Activated naive CD8-positive, alpha-beta T cell treated with anti-CD3 and anti-CD28 coated beads, Interleukin-2, amount 10 ng/mL, durations not matched to agents 7 days and 5 days (primary cell): ENCODE data around the gene A1BG. TPM values are rescaled to one million over a fixed set of nuclear protein-coding genes. Genes with fewer than 3 reads are reported as not detected.

Source experiments
- ATAC-seq: fragments of 150-1000 bp; cut with Tn5 transposase; one replicate; pipeline ENCODE4 v1.10.0; 2021; ENCODE audit warnings: low read depth, moderate library complexity
- POLR2A ChIA-PET: fragments of 350-600 bp; sonication (Branson Sonifier 250); formaldehyde crosslinking; loops from one replicate; lab custom pipeline; 2021; ENCODE audit warnings: antibody characterized with exemption; lab: Charles Lee
- DNase-seq: peaks from one replicate; pipeline ENCODE4 v3.0.0; 2021
- H3K27ac Mint-ChIP-seq: one replicate; pipeline ENCODE4 v1.8.0; 2022; ENCODE audit warnings: mild to moderate bottlenecking, mixed read lengths
- H3K27me3 Mint-ChIP-seq: one replicate; pipeline ENCODE4 v1.8.0; 2022; ENCODE audit warnings: mild to moderate bottlenecking, moderate library complexity, mixed read lengths
- H3K36me3 Mint-ChIP-seq: one replicate; pipeline ENCODE4 v1.8.0; 2021; ENCODE audit warnings: mild to moderate bottlenecking, mixed read lengths
- H3K4me1 Mint-ChIP-seq: one replicate; pipeline ENCODE4 v1.8.0; 2021; ENCODE audit warnings: mixed read lengths
- H3K4me3 Mint-ChIP-seq: one replicate; pipeline ENCODE4 v1.8.0; 2022; ENCODE audit warnings: mild to moderate bottlenecking, moderate library complexity, mixed read lengths
- H3K9me3 Mint-ChIP-seq: one replicate; pipeline ENCODE4 v1.8.0; 2021; ENCODE audit warnings: mixed read lengths
- total RNA-seq, 2 experiments: library from RNA; stranded (reverse); gene quantifications; one replicate each; pipeline ENCODE4 v1.2.3, GENCODE V29; 2021

The A1BG gene
- total RNA-seq, 2 experiments from 2014 or later = 21.0 to 22.8 TPM

DNA sequence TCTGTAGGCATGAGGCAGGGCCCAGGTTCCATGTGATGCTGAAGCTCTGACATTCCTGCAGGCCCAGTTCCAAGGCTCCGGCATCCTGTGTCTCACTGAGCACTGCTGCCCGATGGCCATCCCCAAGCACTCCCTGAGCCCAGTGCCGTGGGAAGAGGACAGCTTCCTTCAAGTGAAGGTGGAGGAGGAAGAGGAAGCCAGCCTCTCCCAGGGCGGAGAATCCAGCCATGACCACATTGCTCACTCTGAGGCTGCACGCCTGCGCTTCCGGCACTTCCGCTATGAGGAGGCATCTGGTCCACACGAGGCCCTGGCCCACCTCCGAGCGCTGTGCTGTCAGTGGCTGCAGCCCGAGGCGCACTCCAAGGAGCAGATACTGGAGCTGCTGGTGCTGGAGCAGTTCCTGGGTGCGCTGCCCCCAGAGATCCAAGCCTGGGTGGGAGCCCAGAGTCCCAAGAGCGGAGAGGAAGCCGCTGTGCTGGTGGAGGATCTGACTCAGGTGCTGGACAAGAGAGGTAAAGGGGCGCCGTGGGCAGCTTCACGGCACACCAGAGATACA is 18.5 kb downstream of the A1BG start:
- Mint-ChIP-seq H3K4me3 (no peak overlapping the region), H3K36me3 (peaks cover 30% of the 10 kb centered on the region), H3K9me3 (no peaks in the 10 kb centered on the region), H3K4me1 (peaks cover 9% of the 10 kb centered on the region), H3K27ac (no peak overlapping the region), H3K27me3 (no peaks in the 10 kb centered on the region)
- ATAC-seq (no peak), DNase-seq (no peak)
- POLR2A ChIA-PET = no interaction called here

- POLR2A ChIA-PET = interaction anchor here (1.0 to 1.6 kb wide), 2 partner anchors 14 to 68 kb away, joined by 3 to 4 read pairs; no protein-coding TSS in a partner anchor
- Mint-ChIP-seq H3K4me1 (peaks cover 11% of the 10 kb centered on the region), H3K27me3 (no peaks in the 10 kb centered on the region), H3K4me3 (no peak overlapping the region), H3K9me3 (no peaks in the 10 kb centered on the region), H3K36me3 (peaks cover 12% of the 10 kb centered on the region), H3K27ac (no peak overlapping the region)
- DNase-seq = no peak
- ATAC-seq = no peak
Observed at GRCh38 chr19:58332697-58333096, 20.6 kb downstream of the A1BG start.

DNA sequence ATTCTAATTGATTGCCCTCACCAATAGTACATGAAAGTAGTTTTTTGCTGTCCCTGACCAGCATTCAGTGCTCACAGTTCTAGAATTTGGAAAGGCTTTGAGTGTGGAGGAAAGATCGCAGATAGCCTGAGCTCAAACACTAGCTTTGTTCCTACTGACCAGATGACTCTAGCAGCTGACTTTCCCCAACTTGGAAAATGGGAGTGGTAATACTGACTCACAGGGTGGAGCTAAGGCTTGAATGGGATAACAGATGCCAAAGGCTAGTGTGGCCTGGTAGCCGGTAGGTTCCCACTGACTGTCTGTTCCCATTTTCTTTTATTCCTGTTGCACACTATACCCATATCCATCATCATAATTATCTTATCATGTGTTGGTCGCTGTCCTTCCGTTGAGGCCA is 22.8 kb downstream of the A1BG start:
- no peak overlapping the region for H3K27ac Mint-ChIP-seq
- H3K27me3 Mint-ChIP-seq = no peaks in the 10 kb centered on the region
- H3K4me3 Mint-ChIP-seq = no peak overlapping the region
- ATAC-seq (no peak), DNase-seq (no peak)
- peaks cover 2% of the 10 kb centered on the region for H3K36me3 Mint-ChIP-seq
- peaks cover 11% of the 10 kb centered on the region for H3K4me1 Mint-ChIP-seq
- H3K9me3 Mint-ChIP-seq = no peaks in the 10 kb centered on the region
- POLR2A ChIA-PET = no interaction called here

GRCh38 chr19:58328999-58329398 is 24.3 kb downstream of the A1BG start:
- no peak overlapping the region for H3K4me3 Mint-ChIP-seq
- H3K9me3 Mint-ChIP-seq = no peaks in the 10 kb centered on the region
- H3K27ac Mint-ChIP-seq = no peak overlapping the region
- H3K4me1 Mint-ChIP-seq = peaks cover 11% of the 10 kb centered on the region
- no peak for DNase-seq
- no peaks in the 10 kb centered on the region for H3K27me3 Mint-ChIP-seq
- no peak for ATAC-seq
- H3K36me3 Mint-ChIP-seq = no peaks in the 10 kb centered on the region
- POLR2A ChIA-PET = interaction anchor here (0.5 kb wide), 1 partner anchor 1152 kb away, joined by 3 read pairs; no protein-coding TSS in a partner anchor

GRCh38 chr19:58326914-58327726 is 26.2 kb downstream of the A1BG start, which contains the start of gene ZSCAN22:
Gene ZSCAN22 (plus strand): TSS chr19:58326994. CDS start chr19:58334803, 7,809 bp downstream.
- H3K4me3 Mint-ChIP-seq = no peak within 1 kb of the TSS
- H3K27ac Mint-ChIP-seq = no peak within 1 kb of the TSS
- H3K27me3 Mint-ChIP-seq = no peaks in the 10 kb centered on the region
- H3K36me3 Mint-ChIP-seq = peaks cover 3% of the 10 kb centered on the region
- peak; percentile 88 for ATAC-seq
- POLR2A ChIA-PET = interaction anchor here (0.6 to 1.6 kb wide), 14 partner anchors 20 to 508 kb away, joined by 3 to 17 read pairs (median 4); partner anchors contain the start of genes ZNF132, ZNF274, ZNF497 and ZNF8
- peak; percentile 89 for DNase-seq
- peaks cover 7% of the 10 kb centered on the region for H3K4me1 Mint-ChIP-seq
- H3K9me3 Mint-ChIP-seq = no peaks in the 10 kb centered on the region

GRCh38 chr19:58326501-58326913 is 26.8 kb downstream of the A1BG start:
- ATAC-seq (peak; percentile 55), DNase-seq (no peak)
- H3K4me1 Mint-ChIP-seq = peaks cover 7% of the 10 kb centered on the region
- no peak overlapping the region for H3K4me3 Mint-ChIP-seq
- H3K36me3 Mint-ChIP-seq = peaks cover 3% of the 10 kb centered on the region
- H3K27me3 Mint-ChIP-seq = no peaks in the 10 kb centered on the region
- POLR2A ChIA-PET = interaction anchor here (0.6 to 1.6 kb wide), 13 partner anchors 20 to 507 kb away, joined by 3 to 17 read pairs (median 6); partner anchors contain the start of genes ZNF132, ZNF274, ZNF497 and ZNF8
- H3K9me3 Mint-ChIP-seq = no peaks in the 10 kb centered on the region
- no peak overlapping the region for H3K27ac Mint-ChIP-seq

DNA sequence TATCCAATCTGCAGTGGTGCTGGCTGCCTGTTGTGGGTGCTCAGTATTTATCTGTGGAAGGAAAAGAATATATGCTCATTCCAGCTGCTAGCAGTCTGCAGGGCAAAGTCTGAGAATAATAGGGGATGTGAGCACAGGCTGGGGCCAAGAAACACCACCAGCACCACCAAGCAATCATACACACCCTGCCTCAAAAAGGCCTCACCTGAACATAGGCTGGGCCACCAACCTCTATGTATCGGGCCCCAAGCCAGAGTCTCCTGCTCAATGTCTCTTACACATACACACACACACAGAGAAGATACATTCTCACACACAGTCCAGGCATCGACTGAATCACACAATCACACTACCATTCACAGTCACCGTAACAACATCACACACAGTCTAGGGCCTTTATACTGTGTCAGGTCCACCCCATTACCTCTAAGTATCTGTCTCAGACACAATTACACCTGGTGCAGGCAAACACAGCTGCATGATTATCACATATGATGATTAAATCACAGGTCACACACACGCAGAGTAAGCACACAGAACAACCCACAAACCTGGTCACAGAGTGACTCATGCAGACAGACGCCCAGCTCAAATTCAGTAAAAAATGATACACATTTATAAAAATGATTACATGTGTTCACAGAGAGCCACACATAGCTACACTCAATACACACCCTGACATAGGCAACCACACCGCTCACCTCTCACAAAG is 27.8 kb downstream of the A1BG start:
- no peak overlapping the region for H3K27ac Mint-ChIP-seq

GRCh38 chr19:58319241-58319640 is 34.1 kb downstream of the A1BG start:
- Mint-ChIP-seq H3K27ac (no peak overlapping the region), H3K36me3 (peaks cover 19% of the 10 kb centered on the region), H3K4me3 (no peak overlapping the region), H3K4me1 (no peaks in the 10 kb centered on the region), H3K27me3 (no peaks in the 10 kb centered on the region), H3K9me3 (no peaks in the 10 kb centered on the region)
- POLR2A ChIA-PET = no interaction called here
- ATAC-seq (no peak), DNase-seq (no peak)

More for the DNA sequence above, 27.8 kb downstream of the A1BG start:
- no peak overlapping the region for H3K4me3 Mint-ChIP-seq
- H3K36me3 Mint-ChIP-seq = peaks cover 3% of the 10 kb centered on the region
- H3K9me3 Mint-ChIP-seq = no peaks in the 10 kb centered on the region
- ATAC-seq (no peak), DNase-seq (no peak)
- peaks cover 7% of the 10 kb centered on the region for H3K4me1 Mint-ChIP-seq
- POLR2A ChIA-PET = interaction anchor here (1.5 to 1.6 kb wide), 3 partner anchors 21 to 142 kb away, joined by 7 to 17 read pairs (median 9); partner anchors contain the start of gene ZNF274
- no peaks in the 10 kb centered on the region for H3K27me3 Mint-ChIP-seq

- no peak for DNase-seq
Observed at GRCh38 chr19:58318297-58318696, 35.0 kb downstream of the A1BG start.

DNA sequence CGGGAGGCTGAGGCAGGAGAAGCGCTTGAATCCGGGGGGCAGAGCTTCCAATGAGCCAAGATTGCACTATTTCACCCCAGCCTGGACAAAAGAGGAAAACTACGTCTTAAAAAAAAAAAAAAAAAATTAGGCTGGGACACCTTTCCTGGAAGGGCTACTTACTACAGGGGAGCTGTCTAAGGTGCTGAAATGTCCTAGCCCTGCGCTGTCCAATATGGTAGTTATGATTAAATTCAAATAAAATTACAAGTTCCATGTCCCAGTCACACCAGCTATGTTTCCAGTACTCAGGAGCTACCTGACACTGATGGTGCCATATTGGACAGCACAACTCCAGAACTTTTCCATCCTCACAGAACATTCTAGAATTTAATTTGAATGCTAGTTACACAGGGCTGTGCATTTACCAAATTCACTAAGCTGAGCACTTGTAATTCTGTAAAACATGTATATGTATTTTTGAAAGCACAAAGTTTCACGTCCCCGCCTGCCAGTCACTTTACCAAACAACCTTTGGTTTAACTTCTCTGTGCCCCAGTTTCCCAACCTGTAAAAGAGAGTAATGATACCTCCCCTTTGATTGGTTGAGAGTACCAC is 35.7 kb downstream of the A1BG start:
- POLR2A ChIA-PET = interaction anchor here (0.6 to 1.1 kb wide), 3 partner anchors 69 to 81 kb away, joined by 3 to 6 read pairs (median 5); partner anchors contain the start of gene RPS5

More at GRCh38 chr19:58318297-58318696, 35.0 kb downstream of the A1BG start:
- ATAC-seq = no peak
- Mint-ChIP-seq H3K36me3 (peaks cover 21% of the 10 kb centered on the region), H3K4me3 (no peak overlapping the region), H3K4me1 (no peaks in the 10 kb centered on the region), H3K27ac (no peak overlapping the region), H3K27me3 (no peaks in the 10 kb centered on the region), H3K9me3 (no peaks in the 10 kb centered on the region)
- POLR2A ChIA-PET = interaction anchor here (1.1 kb wide), 1 partner anchor 81 kb away, joined by 6 read pairs; no protein-coding TSS in a partner anchor

DNA sequence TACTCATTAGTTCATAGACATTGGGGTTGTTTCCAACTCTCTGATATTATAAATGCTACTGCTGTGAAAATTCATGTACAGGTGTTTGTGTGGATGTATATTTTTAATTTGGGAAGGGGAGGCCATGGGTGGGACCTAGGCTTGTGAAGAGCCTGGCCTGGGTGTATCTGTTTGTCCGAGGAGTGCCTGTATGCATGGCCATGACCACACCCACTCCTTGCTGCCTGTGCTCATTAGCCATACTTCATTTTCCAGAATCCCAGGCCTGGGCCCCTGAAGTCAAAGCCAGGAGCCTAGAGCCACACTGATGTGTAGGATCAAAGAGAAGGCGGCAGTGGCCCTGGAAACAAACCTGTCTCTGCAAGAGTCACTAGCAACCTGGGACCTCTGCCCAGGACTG is 37.7 kb downstream of the A1BG start:
- H3K36me3 Mint-ChIP-seq = peaks cover 43% of the 10 kb centered on the region
- no peaks in the 10 kb centered on the region for H3K27me3 Mint-ChIP-seq
- H3K4me1 Mint-ChIP-seq = peaks cover 2% of the 10 kb centered on the region
- ATAC-seq (no peak), DNase-seq (no peak)
- H3K27ac Mint-ChIP-seq = no peak overlapping the region
- H3K4me3 Mint-ChIP-seq = no peak overlapping the region
- peaks cover 2% of the 10 kb centered on the region for H3K9me3 Mint-ChIP-seq
- POLR2A ChIA-PET = no interaction called here

More for the DNA sequence above, 35.7 kb downstream of the A1BG start:
- no peak for DNase-seq
- Mint-ChIP-seq H3K4me3 (no peak overlapping the region), H3K27ac (no peak overlapping the region), H3K36me3 (peaks cover 26% of the 10 kb centered on the region), H3K9me3 (no peaks in the 10 kb centered on the region), H3K4me1 (no peaks in the 10 kb centered on the region), H3K27me3 (no peaks in the 10 kb centered on the region)
- no peak for ATAC-seq

DNA sequence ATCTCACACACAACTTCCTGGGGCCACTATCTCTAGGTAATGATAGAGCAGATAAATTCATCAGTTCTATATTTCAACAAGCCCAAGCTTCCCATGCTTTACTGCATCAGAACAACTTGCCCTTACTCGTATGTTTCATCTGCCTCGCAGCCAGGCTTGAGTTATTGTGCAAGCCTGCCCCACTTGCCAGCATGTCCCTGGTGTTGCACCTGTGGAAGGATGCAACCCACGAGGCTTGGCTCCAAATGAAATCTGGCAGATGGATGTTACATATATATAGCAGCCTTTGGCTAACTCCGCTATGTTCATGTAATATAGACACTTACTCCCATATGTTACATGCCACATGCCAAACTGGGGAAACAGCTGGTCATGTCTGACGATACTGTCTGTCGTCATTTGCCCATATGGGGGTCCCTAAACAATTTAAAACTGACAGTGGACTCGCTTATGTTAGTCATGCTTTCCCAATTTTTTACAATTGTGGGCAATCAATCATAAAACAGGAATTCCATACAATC is 41.9 kb downstream of the A1BG start:
- POLR2A ChIA-PET = no interaction called here
- Mint-ChIP-seq H3K4me1 (peaks cover 22% of the 10 kb centered on the region), H3K9me3 (peaks cover 2% of the 10 kb centered on the region), H3K27ac (no peak overlapping the region), H3K4me3 (no peak overlapping the region), H3K27me3 (no peaks in the 10 kb centered on the region), H3K36me3 (peaks cover 72% of the 10 kb centered on the region)
- no peak for DNase-seq
- ATAC-seq = no peak
